GM21367 (cell line): ENCODE results near the gene NEDD4L.

Experiments
- ATAC-seq: cut with Tn5 transposase; IDR thresholded peaks from one replicate; pipeline ENCODE4 v1.9.1; 2021; ENCODE audit not compliant: unreplicated experiment

The NEDD4L gene

DNA sequence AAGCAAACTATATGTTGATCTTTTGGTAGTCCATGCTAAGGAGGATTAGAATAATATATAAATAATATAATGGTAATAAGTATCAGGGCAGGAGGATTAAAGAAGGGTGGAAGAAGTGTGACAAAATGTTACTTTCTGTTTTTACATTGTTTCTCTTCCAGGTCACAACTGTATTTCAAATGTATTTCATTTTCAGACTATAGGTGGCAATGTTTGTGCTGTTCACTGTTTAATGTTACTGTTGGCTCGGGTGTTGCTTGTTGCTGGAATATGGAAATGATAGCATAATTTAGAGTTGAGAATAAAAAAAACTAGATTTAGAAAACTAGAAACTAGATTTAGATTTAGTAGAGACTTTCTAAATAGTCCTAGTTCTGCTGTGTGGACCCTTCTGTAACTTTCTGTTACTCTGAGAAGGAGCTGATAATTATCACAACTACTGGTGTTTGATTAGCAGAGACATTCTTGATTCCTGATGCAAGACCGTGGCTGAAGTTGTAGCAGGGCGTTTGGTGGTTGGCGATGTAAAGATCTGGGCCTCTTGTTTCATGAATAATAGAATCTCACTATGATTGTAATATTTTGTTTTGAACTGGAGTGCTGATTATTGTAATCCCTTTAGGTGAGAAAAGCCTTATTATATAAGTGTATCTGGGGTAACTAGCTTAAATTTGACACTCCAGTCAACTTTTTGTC lies 7.9 kb downstream of the NEDD4L start:
- ATAC-seq: no peak

DNA sequence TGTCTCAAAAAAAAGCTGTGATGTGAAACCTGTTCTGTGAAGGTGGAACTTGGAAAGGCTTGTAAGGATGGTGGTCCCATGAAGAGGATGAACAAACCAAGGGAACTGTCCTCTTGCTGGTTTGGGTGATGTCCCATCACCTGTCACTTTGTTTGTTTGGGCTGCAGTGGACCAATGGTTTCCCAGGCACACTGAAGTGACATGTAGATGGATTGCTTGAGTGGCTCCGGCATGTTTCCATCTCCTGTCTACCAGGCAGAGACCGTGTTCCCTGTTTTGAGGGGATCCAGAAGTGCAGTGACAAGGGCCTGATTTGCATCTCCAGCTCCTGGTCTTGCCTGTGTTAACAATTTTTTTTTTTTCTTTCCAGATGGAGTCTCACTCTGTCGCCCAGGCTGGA lies 8.9 kb downstream of the NEDD4L start:
- no peak for ATAC-seq

- ATAC-seq: no peak
Measured at GRCh38 chr18:58054041-58054781, 10.2 kb downstream of the NEDD4L start.

DNA sequence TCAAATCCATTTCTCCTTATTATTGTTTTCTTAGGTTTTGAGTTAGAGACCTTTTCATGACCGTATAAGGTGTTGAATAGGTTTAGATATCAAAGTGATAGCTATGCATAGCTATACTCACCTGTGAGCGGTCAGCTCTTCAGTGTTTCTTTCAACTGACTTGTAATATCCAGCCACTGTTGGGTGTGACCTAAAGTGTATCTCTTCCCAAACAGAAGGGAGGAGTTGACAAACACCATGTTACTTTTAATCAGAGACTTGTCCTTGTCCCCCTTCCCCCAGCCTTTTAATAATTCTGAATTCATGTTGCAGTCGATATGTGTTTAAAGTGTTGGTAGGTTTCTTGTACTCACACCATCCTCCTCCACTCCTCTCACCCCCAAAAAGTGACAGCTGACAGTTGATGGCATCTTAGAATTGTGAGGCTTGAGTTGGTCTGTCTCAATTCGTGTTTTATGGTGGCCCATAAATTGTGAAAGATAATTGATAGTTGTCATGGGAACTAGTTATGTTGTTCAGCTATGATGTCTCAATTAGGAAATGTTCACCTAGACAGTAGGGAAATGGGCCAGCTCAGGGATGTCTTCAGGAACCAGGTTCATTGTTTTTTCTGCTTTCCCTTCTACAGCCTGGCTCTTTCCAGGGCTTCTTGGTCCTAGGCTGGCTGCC lies 12.0 kb downstream of the NEDD4L start:
- ATAC-seq: no peak

DNA sequence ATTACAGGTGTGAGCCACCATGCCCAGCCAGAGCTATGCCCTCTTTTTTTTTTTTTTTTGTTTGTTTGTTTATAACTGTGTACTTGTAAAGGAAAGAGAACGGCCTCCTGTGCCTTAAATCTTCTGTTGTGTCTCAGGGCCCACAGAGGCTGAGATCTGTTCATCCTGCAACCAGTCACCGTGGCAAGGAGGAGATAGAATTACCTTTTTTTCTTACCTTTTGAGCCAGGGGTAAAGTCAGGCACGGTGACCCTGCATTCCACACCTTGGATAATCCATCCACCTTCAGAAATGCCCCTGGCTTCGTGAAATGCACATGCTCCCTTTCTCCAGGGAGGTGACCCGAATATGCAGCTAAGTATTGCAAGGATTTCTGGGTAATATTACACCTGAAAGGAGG lies 12.8 kb downstream of the NEDD4L start:
- no peak for ATAC-seq

DNA sequence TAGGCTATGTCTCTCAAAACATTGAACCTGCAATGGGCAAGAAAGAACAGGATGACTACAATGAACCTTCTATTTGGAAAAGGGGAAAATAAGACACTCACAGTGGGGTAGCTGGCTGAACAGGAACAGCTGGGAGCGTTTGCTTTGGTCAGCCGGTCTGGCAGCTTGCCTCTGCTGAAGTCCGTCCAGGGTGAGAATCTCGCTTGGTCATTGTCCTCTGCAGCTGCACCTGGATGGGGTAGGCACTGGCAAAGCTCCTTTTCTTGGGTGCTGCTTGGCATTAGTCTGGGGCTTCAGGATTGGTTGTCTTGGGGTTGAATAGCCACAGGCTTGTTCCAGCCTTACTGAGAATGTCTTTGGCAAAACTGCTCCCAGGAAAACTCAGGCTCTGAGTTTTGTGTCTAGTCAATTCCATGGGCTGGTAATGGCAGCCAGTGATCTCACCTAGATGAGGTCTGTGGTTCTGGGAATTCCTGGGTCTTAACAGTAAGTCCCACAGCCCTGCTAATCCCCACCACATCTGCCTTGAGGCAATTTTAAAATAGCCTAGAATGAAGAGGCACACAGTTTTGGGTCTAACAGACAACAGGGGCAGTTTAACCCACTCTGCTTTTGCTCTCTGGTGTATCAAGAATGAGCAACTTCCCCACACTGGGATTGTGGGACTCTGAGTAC lies 13.4 kb downstream of the NEDD4L start:
- ATAC-seq: no peak

GRCh38 chr18:58058720-58059119 lies 14.7 kb downstream of the NEDD4L start:
- no peak for ATAC-seq

DNA sequence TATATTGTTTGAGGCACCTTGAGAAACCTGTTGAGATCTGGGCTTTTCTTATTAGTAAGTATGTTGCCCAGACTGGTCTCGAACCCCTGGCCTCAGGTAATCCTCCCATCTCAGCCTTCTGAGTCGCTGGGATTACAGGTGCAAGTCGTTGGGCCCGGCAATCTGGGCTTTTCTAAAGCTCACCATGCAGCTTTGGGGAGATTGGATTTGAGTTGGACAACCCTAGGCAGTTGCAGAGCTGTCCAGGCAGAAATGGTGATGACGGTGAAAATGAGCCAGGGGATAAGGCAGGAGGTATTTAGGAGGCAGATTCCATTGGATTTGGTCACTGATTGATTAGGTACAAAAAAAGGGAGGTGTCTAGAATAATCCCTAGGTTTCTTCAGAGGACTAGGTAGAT lies 16.2 kb downstream of the NEDD4L start:
- no peak for ATAC-seq

DNA sequence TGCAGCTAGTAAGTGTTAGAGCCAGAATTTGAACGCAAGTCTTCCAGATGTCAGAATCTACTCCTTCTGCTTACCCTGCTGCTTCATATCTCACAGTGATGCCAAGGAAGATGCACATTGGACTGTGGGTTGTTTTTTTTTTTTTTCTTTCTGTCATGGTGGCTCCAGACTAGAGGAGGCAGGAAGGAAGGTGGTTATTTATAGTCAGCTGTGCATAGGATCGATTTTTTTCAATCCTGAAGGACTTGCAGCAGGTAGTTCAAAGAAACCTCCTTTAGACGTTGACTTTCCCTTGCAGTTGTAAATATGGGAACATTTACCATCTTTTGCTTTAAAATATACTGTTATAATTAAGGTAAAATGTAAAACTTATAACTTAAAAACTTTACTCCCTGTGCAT lies 17.3 kb downstream of the NEDD4L start:
- ATAC-seq: no peak

- no peak for ATAC-seq
Measured at GRCh38 chr18:58064406-58064998, 20.5 kb downstream of the NEDD4L start.

GRCh38 chr18:58065956-58066355 lies 21.9 kb downstream of the NEDD4L start:
- ATAC-seq: no peak

DNA sequence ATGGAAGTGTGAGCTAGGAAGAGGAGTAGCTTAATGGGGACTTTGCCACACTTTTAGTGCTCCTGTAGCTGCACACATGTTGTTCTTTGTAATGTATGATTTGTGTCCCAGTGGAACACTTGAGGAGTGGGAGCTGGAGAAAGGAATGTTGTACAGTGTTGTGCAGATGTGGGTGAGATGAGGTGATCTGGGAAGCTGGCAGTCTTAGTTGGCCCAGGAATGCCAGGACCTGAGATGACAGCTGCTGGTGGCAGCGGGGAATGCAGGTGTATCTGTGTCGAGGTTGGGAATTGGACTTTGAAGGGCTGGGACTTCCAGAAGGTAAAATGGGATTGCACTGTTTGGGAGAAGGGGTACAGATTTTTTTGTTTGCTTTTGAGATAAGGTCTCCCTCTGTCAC lies 23.6 kb downstream of the NEDD4L start:
- no peak for ATAC-seq

DNA sequence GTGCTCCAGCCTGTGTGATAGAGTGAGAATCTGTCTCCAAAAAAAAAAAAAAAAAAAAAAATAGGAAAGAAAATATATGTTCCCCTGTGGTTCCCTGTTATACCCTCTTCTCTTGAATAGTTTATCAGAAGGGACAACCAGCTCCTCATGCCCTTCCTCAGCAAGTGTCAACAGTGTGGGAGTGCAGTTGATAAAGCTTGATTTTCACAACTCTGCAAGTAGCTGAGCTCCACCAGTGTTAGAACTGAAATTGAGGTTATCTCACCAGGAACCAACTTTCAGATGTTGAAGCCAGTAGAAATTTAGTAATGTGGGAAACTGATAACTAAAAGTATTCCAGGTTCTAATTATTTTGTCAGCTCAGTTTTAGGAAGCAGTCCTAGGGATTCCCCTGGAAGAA lies 25.1 kb downstream of the NEDD4L start:
- no peak for ATAC-seq

GRCh38 chr18:58069721-58070292 lies 25.8 kb downstream of the NEDD4L start:
- ATAC-seq: no peak

DNA sequence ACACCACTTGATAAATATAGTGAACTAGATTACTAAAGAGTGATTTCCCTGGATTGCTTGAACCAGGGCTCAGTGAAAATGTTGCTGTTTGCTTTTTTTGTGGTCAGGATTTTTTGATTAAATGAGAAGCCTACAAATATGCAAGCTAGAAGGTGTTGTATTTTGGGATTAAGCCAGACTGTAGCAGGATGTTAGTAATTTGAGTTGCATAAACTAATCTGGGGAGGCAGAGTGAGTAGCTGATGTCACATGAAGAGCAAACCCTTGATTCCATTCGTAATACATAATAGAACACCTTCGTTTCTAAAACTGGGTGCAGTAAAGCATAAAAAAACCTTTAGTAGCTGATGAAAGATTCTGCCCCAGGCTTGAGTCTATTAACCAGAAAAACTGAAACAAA lies 32.0 kb downstream of the NEDD4L start:
- no peak for ATAC-seq

GRCh38 chr18:58077329-58077728 lies 33.3 kb downstream of the NEDD4L start:
- ATAC-seq: no peak

DNA sequence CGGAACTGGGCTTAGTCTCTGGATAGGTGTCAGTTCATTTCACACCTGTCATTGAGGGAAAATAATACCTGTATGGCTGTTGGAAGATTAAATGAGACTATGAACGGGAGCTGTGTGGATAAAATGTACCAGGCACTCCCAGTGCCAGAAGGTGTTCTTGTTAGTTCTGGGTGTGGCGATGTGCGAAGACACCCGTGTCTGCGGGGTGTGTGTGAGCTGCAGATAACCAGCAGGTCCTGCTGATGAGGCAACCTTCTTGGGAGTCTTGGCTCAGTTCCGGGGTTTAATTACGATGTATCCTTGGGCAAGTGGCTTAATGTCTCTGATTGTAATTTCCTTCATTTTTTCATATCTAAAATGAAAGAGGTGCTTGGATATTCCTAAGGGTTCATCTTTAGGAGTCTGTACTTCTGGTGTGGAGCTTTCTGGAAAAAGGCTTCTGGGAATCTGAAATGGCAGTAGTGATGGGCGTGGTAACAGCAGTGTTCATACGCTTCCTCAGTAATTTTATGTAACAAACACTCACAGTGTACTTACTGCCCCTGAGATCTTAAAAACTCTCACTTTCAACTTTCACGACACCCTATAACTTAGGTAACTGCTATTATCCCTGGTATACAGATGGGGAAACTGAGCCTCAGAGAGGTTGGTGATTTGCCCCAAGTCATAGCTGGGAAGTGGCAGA lies 35.0 kb downstream of the NEDD4L start:
- ATAC-seq: no peak

DNA sequence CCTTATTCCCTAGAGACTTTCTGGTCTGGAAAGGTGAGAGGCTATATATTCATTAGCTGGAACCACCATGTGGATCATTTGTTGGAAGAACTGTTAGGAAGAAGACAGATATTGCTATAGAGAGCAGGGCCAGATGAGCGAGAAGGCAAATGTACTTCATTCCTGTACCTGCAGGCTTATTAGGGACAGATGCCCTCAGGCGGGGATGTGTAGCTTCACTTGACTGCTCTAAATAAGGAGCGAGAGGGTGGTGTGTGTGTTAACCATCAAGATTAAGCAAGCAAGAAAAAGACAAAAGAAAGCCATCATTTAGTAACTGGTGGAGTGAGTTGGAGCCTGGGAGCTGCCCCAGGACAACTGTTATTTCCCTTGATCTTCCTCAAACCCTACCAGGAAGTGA lies 36.4 kb downstream of the NEDD4L start:
- no peak for ATAC-seq

GRCh38 chr18:58087928-58088690 lies 44.1 kb downstream of the NEDD4L start:
- ATAC-seq: no peak

GRCh38 chr18:58088691-58089065 lies 44.7 kb downstream of the NEDD4L start:
- no peak for ATAC-seq
